A549 treated with DMSO at 1 μM for 4 hours (cell line): ENCODE measurements around the gene RDH13. TPM values are rescaled to one million over a fixed set of nuclear protein-coding genes. Genes with fewer than 3 reads are reported as not detected.

Experiments
- total RNA-seq: library from RNA; stranded (reverse); fragments of 200-300 nt; extraction: Qiagen RNA extraction; gene quantifications from 5 replicates; pipeline ENCODE4 v1.2.3, GENCODE V29; 2022; ENCODE audit warnings: low read depth

RDH13 gene, protein sequence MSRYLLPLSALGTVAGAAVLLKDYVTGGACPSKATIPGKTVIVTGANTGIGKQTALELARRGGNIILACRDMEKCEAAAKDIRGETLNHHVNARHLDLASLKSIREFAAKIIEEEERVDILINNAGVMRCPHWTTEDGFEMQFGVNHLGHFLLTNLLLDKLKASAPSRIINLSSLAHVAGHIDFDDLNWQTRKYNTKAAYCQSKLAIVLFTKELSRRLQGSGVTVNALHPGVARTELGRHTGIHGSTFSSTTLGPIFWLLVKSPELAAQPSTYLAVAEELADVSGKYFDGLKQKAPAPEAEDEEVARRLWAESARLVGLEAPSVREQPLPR
- total RNA-seq: 16.7 to 21.1 TPM (median 20.7 TPM) in 5 replicates

GRCh38 chr19:55062735-55063491 lies at the start of gene RDH13:
Gene RDH13 (minus strand): TSS chr19:55063148. CDS start chr19:55063032, 116 bp downstream.

DNA sequence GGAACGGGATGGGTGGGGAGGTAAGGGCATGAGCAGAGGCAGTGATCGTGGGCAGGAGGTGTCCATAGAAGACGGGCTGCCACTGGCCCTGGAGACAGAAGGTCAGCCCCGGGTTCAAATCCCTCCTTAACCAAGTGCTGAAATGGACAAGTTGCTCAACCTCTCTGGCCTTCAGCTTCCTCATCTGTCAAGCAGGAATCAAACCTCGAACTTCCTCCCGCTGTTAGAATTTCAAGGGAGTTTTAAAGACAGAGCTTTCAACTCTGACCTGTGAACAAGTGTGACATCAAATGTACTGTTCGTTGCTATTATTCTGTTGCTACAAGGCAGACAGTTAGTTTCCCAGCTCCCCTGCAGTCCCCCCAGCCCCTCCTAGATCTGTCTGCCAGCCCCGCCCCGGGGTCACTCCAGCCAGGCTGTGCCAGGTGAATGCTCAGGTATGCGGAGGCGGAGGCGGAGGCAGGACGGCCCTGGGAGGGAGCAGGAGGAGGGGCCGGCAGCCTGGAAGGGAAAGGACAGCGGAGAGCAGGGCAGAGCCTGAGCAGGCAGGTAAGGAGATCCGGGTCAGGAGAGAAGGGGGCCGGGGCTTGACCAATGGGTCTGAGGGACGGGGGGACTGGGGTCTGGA lies 12.5 kb upstream of the RDH13 start, which contains the start of gene EPS8L1:
Gene EPS8L1 (plus strand): TSS at position 499 of the 628 bp plus-strand sequence. CDS start 576 bp downstream, outside the sequence.

Other genes starting within 250 kb of the RDH13 start
- not detected in 5 replicates for gene KIR3DL1, start 246.7 kb downstream of the RDH13 start, total RNA-seq
- not detected in 5 replicates for gene KIR2DS4, start 230.5 kb downstream of the RDH13 start, total RNA-seq
- gene KIR3DL2, start 212.7 kb downstream of the RDH13 start, total RNA-seq: not detected in 5 replicates
- not detected in 5 replicates for gene FCAR, start 188.9 kb downstream of the RDH13 start, total RNA-seq
- not detected in 5 replicates for gene NCR1, start 157.0 kb downstream of the RDH13 start, total RNA-seq
- gene NLRP7, start 115.6 kb downstream of the RDH13 start, total RNA-seq: 0.06 to 0.38 TPM in 2 of 5 replicates, not detected in the others
- gene NLRP2, start 96.8 kb downstream of the RDH13 start, total RNA-seq: 22.2 to 28.4 TPM (median 27.4 TPM) in 5 replicates
- gene GP6, start 24.9 kb downstream of the RDH13 start, total RNA-seq: 0.07 to 0.15 TPM (median 0.12 TPM) in 4 of 5 replicates, not detected in the other
- gene EPS8L1, start 12.7 kb upstream of the RDH13 start, total RNA-seq: 2.8 to 5.9 TPM (median 5.7 TPM) in 5 replicates
- 57.3 to 91.8 TPM (median 81.7 TPM) in 5 replicates for gene PPP1R12C, start 54.5 kb upstream of the RDH13 start, total RNA-seq
- 116 to 141 TPM (median 128 TPM) in 5 replicates for gene TNNT1, start 86.1 kb upstream of the RDH13 start, total RNA-seq
- 7.0 to 9.0 TPM (median 8.4 TPM) in 5 replicates for gene TNNI3, start 94.6 kb upstream of the RDH13 start, total RNA-seq
- 5.6 to 6.5 TPM (median 6.0 TPM) in 5 replicates for gene DNAAF3, start 103.5 kb upstream of the RDH13 start, total RNA-seq
- gene SYT5, start 117.1 kb upstream of the RDH13 start, total RNA-seq: 2.5 to 5.1 TPM (median 3.9 TPM) in 5 replicates
- gene PTPRH, start 146.4 kb upstream of the RDH13 start, total RNA-seq: 3.7 to 7.4 TPM (median 4.9 TPM) in 5 replicates
- 3.2 to 7.0 TPM (median 4.7 TPM) in 5 replicates for gene TMEM86B, start 165.6 kb upstream of the RDH13 start, total RNA-seq
- gene PPP6R1, start 195.9 kb upstream of the RDH13 start, total RNA-seq: 93.5 to 137 TPM (median 122 TPM) in 5 replicates
- 118 to 148 TPM (median 139 TPM) in 5 replicates for gene HSPBP1, start 217.0 kb upstream of the RDH13 start, total RNA-seq
- 3.4 to 5.4 TPM (median 4.8 TPM) in 5 replicates for gene BRSK1, start 220.8 kb upstream of the RDH13 start, total RNA-seq